ENCODE measurements around the gene PPY.

GRCh38 chr17:43911904-43912303, 30.4 kb downstream of the PPY start:
- TF ChIP-seq CTCF (IDR thresholded peaks at IDR 0.05) (no peak), POLR2A (IDR thresholded peaks at IDR 0.05) (no peak)
